ENCODE results near the gene KRTAP12-3. TPM values are rescaled to one million over a fixed set of nuclear protein-coding genes. Genes with fewer than 3 reads are reported as not detected.
A peak's percentile ranks its signal among the peaks of the same experiment; 100 is the strongest.

The KRTAP12-3 gene
- total RNA-seq, 4 donors from 2014 or later: not detected

- H3K9me3 ChIP-seq: peaks cover 0 to 6% (median 2%) of the 10 kb centered on the region in 4 donors
- no peak overlapping the region for H3K4me3 ChIP-seq
- H3K4me1 ChIP-seq: no peaks in the 10 kb centered on the region
- no peaks in the 10 kb centered on the region for H3K36me3 ChIP-seq
- H3K27me3 ChIP-seq: peaks cover 0 to 7% of the 10 kb centered on the region in 2 donors
- no peak overlapping the region for H3K27ac ChIP-seq
- DNase-seq: peak in 1 of 3 donors; percentile 38
- TF ChIP-seq POLR2A (IDR thresholded peaks at IDR 0.05): no peak
- TF ChIP-seq CTCF (IDR thresholded peaks at IDR 0.05): no peak
Observed at GRCh38 chr21:44702111-44702972, 44.6 kb downstream of the KRTAP12-3 start.

- H3K4me3 ChIP-seq: no peak overlapping the region
- no peaks in the 10 kb centered on the region for H3K4me1 ChIP-seq
- H3K27me3 ChIP-seq: peaks cover 0 to 8% of the 10 kb centered on the region in 2 donors
- TF ChIP-seq CTCF (IDR thresholded peaks at IDR 0.05) (no peak), POLR2A (IDR thresholded peaks at IDR 0.05) (no peak)
- H3K36me3 ChIP-seq: no peaks in the 10 kb centered on the region
- H3K9me3 ChIP-seq: peaks cover 0 to 6% (median 2%) of the 10 kb centered on the region in 4 donors
- H3K27ac ChIP-seq: no peak overlapping the region
- DNase-seq: peak in 1 of 3 donors; percentile 35
Observed at GRCh38 chr21:44702973-44703730, 45.4 kb downstream of the KRTAP12-3 start.

- TF ChIP-seq CTCF (IDR thresholded peaks at IDR 0.05) (no peak), POLR2A (IDR thresholded peaks at IDR 0.05) (no peak)
- Histone ChIP-seq H3K4me3 (no peak overlapping the region), H3K27ac (no peak overlapping the region), H3K9me3 (peaks cover 0 to 6% (median 2%) of the 10 kb centered on the region in 4 donors), H3K4me1 (no peaks in the 10 kb centered on the region), H3K36me3 (no peaks in the 10 kb centered on the region), H3K27me3 (peaks cover 0 to 13% of the 10 kb centered on the region in 2 donors)
- peak in 1 of 3 donors; percentile 26 for DNase-seq
Observed at GRCh38 chr21:44703731-44704635, 46.3 kb downstream of the KRTAP12-3 start.

GRCh38 chr21:44704636-44705001 is 46.9 kb downstream of the KRTAP12-3 start:
- no peaks in the 10 kb centered on the region for H3K36me3 ChIP-seq
- H3K27ac ChIP-seq: no peak overlapping the region
- no peaks in the 10 kb centered on the region for H3K4me1 ChIP-seq
- H3K27me3 ChIP-seq: peaks cover 0 to 13% of the 10 kb centered on the region in 2 donors
- peak in 1 of 3 donors; percentile 29 for DNase-seq
- no peak overlapping the region for H3K4me3 ChIP-seq
- H3K9me3 ChIP-seq: peaks cover 0 to 6% (median 2%) of the 10 kb centered on the region in 4 donors
- TF ChIP-seq POLR2A (IDR thresholded peaks at IDR 0.05) (no peak), CTCF (IDR thresholded peaks at IDR 0.05) (no peak)
